ENCODE results near the gene FADD.

DNA sequence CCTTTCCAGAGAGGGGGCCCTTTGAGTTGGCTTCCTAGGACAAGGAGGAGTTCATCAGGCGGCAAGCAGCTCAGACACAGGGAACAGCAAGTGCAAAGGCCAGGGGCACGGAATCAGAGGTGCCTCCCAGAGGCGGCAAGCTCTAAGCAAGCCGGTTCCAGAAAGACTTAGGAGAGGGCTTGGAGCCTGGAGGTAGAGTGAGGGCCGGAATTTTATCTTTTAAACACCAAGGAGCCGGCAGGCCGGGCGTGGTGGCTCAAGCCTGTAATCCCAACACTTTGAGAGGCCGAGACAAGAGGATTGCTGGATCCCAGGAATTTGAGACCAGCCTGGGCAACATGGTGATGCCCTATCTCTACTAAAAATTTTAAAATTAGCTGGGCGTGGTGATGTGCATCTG lies 26.6 kb downstream of the FADD start:
- TF ChIP-seq CTCF (IDR thresholded peaks at IDR 0.05) = no peak
- TF ChIP-seq POLR2A (IDR thresholded peaks at IDR 0.05) = no peak

Data from body of pancreas (tissue), 4 donors.